HG03520 (cell line): ENCODE data around the gene DNM1.
"Not testable (repeated sequence)": the region's sequence is repeated elsewhere in the genome, so short reads cannot be mapped to it uniquely, and the experiment has no call there.

Experiments used
- ATAC-seq: cut with Tn5 transposase; IDR thresholded peaks from one replicate; pipeline ENCODE4 v1.9.1; 2021; ENCODE audit warnings: mild to moderate bottlenecking, moderate library complexity; ENCODE audit not compliant: unreplicated experiment

The DNM1 gene

DNA sequence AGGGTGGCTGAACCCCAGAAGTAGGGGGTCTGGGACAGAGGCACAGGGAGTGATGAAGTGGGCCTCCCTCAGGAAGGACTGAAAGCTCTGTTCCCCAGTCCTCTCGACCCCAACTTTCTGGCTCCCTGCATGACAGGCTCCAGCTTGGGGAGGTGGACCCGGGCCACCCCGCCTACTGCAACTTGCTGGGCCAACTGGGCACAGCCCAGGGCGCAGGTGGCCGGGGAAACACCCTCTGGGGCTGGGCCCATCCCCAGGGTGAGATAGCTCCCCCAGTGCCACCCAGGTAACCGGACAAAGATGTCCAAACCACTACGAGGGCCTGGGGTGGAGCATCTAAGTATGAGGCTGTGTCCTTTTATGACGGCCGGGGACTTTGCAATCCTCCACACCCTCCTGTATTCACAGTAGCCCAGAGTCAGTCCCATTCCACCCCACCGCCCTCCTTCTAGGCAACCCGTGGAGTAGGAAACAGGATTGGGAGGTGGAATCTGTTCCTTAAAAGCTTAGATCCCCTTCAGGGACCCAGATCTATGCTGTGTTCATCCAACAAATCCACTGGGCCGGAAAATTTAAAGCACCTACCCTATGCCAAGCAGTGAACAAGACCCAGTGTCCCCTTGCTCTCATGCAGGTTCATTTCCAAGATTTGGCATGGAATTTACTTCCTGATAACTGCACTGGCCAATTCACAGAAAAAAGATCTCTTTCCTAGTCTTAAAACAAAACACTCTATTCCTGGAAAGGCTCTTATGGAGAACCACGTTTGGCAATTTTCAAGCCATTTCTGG is 19.9 kb downstream of the DNM1 start:
- no peak for ATAC-seq

DNA sequence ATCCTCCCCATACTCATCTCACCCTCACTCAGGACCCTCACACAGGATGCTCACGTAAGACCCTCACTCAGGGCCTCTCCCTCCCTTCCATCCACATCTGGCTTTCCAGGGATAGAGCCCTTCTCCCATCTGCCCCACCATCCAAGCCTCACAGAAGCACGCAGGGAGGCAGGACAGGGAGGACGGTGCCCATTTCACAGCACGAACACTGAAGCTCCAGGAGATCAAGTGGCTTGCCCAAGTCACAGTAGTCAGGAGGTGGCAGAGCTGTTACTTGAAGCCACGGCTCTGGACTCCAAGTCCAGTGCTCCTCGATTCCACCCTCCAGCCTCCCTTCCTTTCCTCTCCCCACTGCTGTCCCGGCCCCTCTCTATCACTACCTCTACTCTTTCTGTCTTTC is 21.7 kb downstream of the DNM1 start:
- ATAC-seq: no peak

DNA sequence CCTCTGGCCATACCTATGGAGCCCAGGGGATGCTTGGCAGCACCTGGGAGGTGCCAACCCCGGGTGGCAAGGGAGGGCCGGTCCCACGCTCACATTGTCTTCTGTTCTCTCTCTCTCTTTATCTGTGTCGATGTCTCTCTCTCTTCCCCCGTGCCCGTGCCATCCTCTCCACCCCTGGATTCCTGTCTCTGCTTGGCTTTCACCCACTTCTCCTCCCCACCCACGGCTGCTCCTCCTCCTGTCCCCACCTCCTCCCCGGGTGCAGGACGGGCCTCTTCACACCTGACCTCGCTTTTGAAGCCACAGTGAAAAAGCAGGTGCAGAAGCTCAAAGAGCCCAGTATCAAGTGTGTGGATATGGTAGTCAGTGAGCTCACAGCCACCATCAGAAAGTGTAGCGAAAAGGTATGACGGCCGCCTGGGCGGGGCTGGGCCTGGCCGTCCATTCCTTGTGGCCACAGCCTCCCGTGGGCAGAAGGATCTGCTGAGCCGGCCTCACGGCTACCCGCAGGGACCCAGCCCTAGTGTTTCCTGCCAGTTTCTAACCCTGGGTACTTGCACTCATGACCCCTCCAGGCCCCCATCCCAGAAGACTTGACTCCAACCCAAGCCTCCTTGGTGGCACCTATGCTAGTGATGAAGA is 22.7 kb downstream of the DNM1 start:
- no peak for ATAC-seq

DNA sequence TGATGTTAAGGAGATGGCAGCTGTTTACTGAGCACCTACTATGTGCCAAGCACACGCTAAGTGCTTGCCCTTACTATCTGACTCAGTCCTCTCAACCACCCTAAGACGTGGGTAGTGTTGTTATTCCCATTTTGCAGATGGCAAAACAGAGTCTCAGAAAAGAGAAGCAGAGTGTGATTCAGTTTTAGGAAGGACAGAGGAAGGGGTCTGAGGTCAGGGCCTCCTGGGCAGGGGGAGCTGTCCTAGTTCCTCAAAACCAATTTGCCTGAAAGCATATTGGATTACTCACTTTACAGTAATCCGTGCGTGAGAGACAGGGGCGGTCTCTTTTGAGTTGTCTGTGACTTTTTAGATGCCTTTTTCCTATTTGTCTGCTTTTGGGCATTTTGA is 23.2 kb downstream of the DNM1 start:
- no peak for ATAC-seq

DNA sequence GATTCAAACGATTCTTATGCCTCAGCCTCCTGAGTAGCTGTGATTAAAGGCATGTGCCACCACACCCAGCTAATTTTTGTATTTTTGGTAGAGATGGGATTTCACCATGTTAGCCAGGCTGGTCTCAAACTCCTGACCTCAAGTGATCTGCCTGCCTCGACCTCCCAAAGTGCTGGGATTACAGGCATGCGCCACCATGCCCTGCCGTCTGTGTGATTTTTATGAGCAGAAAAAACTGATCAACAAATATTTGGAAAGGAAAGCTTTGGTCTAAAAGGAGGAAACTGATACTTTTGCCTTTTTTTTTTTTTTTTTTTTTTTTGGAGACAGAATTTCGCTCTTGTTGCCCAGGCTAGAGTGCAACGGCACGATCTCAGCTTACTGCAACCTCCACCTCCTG is 27.7 kb downstream of the DNM1 start:
- not testable (repeated sequence) for ATAC-seq

DNA sequence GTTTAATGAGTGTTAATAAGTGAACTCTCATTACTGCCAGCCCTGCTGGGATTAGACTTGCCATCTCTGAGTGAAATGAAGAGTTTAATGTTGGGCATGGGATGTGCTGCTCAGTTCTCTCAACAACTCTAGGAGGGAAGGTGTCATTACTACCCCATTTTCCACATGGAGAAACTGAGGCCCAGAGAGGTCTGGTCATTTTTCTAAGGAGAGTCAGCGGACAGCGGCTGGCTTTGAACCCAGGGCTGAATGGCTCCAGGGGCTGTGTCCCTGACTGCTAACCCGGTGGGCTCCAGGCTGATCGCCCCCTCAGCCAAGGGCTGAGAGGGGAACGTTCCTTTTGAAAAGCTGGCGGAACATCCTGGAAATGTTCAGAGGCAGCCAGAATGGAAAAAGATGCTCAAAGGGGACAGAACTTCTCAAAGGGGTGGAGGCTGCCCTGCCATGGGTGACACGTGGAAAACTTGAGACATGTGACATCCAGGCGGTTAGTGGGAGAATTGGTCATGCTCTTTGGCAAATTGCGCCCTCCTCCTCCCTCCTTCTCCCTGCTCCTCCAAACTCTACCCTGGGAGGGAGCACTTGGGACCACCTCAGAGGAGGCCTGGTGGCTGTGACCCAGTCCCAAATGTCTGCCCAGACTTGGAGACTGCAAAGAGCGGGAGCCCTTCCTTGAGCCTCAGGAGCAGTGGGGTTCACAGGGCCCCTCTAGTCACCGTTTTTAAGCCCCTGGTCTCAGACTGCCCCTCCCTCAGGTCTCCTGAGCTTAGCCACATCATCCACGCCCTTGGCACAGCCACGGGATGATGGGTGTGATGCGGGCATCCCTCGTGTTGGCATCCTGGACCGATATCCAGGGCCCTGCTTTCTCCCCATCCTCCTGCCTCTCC is 28.7 kb downstream of the DNM1 start:
- no peak for ATAC-seq

DNA sequence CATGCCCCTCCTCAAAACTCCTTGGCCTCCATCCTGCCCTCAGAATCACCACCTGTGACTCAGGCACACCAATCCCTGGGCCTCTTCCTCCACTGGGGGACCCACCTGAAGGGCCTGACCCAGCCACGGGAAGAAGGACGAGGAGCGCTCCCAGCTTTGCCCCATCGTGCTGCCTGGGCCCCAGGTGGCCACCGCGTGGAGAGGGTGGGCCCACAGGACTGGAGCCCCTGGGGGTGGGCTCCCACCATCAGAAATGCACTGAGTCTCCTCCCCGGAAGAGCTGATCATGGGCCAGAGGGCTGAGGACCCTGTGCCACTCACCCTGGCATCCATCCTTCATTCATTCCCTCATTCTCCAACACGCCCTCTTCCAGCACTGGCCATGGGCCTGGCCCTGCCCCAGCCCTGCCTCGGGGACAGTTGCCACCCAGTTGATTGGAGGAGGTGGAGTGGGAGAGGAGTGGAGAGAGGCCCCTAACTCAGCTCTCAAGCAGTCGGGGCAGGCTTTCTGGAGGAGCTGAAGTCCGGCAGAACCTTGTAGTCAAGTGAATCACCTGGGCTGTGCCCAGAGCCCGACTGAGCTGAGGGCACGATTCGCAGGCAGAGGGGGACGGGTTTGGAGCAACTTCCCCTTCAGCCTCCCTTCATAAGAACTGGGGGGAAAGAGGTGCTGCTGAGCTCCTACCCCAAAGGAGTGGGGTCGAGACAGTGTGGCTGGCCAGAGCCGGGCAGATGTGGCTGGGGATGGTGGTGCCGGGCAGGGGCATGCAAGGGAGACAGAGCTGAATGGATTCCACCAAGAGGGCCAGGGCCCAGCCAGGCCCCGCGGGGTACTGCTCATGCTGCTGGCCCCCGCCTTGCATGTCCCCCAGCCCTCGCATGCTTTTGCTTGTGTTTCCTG is 29.6 kb downstream of the DNM1 start:
- ATAC-seq: no peak

DNA sequence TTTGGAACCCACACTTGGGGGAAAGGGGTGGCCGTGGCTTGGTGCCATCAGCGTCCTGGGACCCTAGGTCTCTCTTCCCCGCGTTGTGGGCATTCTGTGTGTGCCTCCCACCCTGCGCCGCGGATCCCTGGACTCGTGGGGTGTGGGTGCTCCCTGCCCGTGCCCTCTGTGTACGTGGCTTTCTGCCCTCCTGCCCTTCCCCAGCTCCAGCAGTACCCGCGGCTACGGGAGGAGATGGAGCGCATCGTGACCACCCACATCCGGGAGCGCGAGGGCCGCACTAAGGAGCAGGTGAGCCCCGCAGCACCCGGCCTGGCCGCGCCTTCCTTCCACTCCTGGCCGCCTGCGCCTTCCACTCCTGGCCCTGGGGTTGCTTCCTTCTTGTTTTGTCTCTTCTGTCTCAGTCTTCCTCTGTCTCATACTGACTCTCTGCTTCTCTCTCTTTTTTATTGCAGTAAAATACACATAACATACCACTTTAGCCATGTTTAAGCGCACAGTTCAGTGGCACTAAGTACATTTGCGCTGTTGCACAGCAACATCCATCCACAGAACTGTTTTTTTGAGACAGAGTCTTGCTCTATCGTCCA is 30.7 kb downstream of the DNM1 start:
- ATAC-seq: no peak

DNA sequence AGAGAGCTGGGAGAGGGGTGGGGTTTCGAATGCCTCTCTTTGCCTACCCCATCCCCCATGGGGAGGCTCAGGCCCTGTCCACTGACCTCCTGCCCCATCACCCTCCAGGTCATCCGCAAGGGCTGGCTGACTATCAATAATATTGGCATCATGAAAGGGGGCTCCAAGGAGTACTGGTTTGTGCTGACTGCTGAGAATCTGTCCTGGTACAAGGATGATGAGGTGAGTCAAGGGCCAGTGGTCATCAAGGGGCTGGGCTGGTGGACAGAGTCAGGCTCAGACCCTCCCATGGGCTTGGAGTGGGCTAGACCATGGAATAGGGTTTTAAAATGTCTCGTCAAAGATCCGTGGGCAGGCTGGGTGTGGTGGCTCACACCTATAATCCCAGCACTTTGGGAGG is 38.9 kb downstream of the DNM1 start:
- ATAC-seq: no peak

DNA sequence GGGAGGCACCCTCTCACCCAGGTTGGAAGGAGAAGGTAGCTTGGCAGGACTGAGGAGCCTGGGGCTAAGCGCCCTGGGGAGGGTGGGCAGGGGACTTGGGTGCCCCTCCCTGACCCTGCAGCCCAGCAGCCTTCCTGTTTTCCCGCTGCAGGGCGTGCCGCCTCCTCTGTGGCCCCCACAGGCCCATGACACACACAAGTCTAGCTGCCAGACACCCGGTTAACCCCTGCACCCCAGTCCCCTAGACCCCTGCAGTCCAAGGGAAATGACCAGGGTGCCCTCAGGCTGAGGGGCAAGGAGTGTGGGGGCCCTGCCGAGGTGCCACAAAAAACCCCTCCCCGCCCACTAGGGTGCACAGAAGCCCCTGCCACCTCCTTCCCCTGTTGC is 39.6 kb downstream of the DNM1 start:
- ATAC-seq: no peak

DNA sequence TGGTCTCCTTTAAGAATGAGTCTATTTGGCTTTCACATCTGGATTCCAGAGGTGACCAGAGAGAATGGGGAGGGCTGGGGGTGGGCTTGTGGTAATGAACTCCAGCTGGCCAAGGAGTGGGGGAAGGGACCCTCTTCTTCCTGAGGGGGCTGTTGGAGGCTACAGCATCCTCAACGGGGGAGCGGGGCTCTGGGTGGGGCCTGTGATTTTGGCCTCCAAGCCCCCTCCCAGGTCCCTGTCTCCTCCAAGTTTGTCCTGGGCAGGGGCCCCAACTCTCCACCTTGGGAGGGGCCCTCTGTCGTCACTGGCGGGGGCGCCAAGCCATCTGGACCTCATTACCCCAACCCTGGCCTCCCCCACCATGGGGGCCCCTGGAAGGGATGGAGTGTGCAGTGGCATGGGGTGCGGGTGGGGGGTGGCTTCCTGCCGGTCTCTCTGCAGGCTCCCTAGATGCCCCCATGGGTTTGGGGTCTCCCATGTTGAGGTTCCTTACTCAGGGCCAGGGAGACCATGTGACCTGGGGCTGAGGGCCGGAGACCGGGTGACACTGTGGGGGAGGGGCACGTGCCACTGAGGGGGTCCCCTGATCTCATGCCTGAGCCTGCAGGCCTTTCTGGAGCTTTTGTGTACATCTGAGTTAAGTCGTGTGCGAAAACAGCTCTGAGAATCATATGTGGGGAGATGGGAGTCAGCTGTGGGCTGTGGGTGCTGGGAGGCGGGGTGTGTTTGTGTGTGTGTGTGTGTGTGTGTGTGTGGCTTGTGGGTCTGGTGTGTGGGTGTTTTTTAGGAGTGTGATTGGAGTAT is 40.2 kb downstream of the DNM1 start:
- no peak for ATAC-seq

DNA sequence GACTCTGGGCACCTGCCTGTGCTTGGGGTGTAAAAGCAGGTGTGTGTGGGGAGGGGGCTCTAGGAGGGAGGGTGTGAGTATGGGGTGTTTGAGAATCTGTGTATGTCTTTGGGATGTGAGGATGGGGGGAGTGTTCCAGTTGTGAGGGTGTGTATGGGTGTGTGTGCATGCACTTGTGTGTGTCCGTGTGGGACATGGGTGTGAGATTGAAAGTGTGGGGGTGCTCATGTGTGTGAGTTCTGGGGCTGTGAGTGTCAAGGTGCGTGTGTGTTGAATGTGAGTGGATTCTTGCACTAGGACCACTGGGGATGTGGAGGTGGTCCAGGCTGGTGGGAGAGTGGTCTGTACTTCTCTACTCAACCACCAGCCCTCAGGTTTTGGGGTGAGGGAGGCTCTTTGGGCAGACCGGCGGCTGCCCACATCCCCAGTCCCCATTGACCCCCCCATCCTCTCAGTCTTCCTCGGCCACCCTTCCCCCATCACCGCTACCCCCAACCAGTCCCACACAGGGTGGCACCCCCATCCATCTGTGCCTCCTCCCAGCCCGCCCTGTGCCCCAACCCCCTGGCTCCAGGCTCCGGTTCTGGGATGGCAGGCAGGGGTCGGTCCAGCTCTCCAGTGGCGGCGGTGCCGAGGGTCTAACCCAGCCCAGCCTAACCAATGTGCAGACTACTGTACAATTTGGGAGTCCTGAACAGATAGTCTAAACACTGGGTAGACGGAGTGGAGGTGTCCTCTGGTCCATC is 41.1 kb downstream of the DNM1 start:
- no peak for ATAC-seq

DNA sequence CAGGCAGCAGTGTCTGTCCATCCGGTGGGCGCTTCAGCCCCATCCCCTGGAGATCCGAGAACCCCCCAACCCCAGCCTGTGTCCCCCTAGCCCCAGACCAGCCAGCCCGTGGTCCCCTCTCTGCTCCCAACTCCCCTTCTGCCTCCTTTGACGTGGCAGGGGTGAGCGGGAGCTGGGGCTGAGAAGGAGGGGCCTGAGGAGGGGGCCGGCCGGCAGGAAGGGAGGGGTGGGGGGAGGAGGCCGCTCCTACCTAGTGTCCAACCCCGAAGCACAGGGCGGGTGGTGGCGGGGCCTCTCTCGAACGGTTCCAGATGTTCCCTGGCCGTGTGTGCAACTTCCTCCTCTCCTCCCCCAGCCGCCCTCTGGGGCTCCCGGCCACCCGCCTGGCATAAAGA is 41.7 kb downstream of the DNM1 start:
- no peak for ATAC-seq

DNA sequence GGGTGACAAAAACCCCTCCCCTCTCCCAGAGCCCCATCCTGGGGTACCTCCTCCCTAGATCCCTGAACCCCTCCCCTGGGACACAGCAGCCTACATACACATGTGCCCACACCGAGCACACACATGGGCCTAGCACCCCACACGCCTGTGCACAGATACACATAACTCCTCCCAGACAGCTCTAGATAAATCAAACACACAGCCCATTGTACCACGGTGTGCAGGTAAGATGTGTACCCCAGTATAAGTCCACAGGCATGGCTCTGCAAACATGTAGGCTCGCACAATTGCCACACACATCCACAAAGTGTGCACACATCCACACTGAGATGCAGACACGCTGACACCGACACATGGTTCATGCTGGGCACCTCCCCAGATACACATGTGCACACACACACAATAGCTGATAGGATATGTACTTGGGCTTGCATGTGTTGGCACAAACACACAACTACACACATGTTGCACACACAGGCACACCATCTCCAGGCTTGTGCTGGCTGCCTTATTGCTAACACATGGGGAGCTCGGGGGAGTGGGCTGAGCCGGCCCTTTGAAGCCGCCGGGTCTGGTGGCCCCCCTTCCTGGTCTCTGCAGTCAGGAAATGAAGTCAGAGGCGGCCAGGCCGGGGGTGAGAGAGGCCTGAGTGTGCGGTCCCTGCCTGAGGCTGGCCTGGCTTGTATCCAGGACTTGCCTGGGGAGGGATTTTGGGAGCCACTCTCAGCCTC is 42.4 kb downstream of the DNM1 start:
- no peak for ATAC-seq

DNA sequence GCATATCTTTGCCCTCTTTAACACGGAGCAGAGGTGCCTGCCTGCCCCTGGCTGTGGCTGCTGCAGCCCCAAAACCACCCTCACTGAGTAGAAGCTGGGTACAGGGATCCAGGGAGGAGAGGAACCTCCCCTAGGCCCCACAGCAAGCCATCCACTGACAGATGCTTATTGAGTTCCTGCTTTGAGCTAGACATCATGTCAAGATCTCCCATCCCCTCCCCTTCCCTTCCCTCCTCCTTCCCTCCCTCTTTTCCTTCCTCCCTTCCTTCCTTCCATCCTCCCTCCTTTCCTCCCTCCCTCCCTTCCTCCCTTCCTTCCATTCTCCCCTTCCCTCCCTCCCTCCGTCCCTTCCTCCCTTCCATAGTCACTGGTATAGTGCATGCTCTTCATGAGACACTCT is 43.3 kb downstream of the DNM1 start:
- no peak for ATAC-seq

DNA sequence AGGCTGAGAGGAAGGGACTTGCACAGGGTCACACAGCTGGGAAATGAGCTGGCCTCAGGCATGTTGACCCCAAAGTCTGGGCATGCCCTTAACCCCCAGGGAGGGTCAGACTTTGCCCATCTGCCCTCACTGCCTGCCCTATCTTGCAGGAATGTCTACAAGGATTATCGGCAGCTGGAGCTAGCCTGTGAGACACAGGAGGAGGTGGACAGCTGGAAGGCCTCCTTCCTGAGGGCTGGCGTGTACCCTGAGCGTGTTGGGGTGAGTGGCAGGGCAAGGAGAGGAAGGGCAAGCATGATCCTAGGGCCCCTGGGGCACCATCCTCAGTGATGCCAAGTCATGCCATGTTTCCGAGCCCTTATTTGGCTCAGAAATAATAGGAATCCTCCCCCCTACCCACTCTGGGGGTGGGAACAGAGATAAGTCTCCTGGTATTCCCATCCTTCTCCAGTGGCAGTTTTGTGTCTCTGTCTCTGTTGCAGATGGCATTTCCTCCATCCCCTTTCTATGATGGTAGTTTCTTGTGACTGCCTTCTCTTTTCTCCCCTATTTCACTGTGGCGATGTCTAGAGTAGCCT is 44.1 kb downstream of the DNM1 start:
- no peak for ATAC-seq

DNA sequence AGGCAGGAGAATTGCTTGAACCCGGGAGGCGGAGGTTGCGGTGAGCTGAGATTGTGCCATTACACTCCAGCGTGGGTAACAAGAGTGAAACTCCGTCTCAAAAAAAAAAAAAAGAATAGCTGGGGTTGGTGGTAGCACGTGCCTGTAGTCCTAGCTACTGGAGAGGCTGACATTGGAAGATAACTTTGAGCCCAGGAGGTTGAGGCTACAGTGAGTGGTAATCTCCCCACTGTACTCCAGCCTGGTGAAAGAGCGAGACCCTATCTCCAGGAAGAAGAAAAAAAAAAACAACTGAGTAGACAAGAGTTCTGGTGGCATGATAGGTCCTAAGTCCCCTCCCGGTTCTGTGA is 46.4 kb downstream of the DNM1 start:
- no peak for ATAC-seq
